ENCODE data around the gene C2orf78.

Gene C2orf78

GRCh38 chr2:73839653-73840411 is 55.8 kb downstream of the C2orf78 start:
- peak in 1 of 14 donors; percentile 34 for DNase-seq

GRCh38 chr2:73841912-73842738 is 58.1 kb downstream of the C2orf78 start:
- no peak for DNase-seq

GRCh38 chr2:73842739-73843019 is 58.7 kb downstream of the C2orf78 start:
- DNase-seq, result no peak

GRCh38 chr2:73844087-73844486 is 60.1 kb downstream of the C2orf78 start:
- no peak for DNase-seq

- DNase-seq, result no peak
These were observed 66.0 kb downstream of the C2orf78 start for GRCh38 chr2:73850009-73850408.

- no peak for DNase-seq
These were observed 67.3 kb downstream of the C2orf78 start for GRCh38 chr2:73851274-73851673.

DNA sequence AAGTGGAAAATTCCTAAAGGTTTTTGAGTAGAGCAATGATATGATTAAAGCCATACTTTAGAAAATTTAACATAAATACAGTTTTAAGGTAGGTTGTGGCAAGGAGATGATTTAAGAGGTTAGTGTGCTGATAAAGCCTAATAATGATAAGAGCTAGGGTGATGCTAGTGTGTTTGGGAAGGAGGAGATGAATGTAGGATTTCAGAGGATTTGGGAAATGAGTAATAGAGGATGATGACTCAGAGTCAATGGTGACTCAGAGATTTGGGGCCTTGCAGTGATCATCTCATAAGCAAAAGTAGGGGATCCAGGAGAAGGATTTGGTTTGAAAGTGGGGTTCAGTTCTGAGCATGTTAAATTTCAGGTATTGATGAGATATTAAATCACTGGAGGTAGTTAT is 68.0 kb downstream of the C2orf78 start:
- no peak for DNase-seq

DNA sequence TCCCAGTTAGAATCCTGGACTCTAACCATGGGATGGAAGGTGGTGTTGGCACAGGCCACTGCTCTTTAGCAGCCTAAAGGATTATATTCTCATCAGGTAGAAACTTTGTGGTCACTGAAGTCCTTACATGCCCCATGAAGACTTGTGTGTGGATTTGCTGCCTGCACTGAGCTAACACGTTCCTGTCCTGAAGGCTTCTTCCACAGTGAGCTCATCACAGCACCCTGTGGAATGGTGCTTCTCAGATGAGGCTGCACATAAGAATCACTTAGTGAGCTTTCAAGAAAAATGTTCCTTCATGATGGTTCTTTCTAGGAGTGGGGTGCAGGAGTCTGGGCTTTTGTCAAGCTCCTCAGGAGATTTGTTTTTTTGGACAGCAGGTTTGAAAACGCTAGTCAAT is 71.5 kb downstream of the C2orf78 start:
- no peak for DNase-seq

DNA sequence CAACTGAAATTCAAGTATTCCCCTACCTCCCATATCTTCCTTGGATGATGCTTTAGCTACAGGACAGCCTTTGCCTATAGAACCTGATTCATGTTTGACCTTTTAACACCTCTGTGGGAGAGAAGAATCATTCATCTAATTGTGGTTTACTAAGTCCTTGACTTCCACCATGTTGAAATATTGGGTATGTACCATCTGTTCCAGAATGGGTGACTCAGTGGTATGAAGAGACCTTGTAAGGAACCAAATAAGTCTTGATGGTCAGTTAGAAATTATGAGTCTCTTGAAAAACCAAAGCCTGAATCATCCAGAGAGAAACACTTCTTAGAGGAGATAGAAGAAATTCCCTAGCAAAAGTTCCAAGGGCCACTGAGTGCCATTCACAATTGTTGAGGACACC is 72.2 kb downstream of the C2orf78 start:
- DNase-seq, result no peak

DNA sequence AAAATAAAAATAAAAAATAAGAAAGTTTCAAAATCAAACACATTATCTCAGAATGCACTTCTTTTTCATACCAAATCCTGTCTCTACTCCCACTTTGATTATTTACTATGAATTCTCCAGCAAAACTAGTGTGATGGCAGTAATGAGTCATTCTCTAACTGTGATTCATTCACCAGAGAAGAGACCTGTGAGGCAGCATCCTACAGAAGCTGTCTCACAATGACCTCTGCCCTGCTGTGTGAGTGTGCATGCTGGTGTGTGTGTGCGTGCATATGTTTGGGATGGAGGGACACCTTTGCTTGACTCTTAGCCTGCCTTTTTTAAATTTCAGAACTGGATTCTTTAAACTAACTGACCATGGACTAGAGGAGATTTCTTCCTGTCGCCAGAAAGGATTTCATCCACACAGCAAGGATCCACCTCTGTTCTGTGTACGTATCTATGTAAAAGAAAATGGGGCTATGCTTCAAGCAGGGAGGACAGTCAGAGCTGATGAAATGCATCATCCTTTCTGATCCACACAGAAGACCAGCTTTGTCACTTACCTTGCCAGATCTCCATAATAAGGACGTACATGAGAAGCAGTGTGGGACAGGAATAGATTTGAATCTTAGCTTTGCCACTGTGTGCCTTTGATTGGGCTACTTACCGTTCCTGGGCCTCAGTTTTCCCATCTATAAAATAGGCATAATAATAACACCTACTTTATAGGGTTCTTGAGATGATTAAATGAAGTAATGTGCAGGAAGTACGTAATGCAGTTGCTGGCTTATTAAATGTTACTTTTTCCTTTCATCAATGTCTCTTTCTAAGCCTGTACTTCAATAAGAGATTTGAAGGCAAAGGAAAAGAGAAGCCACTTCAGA is 76.0 kb downstream of the C2orf78 start:
- DNase-seq, result no peak

- DNase-seq, result no peak
These were observed 79.0 kb downstream of the C2orf78 start for GRCh38 chr2:73862987-73863386.

Data from C1 segment of cervical spinal cord (tissue), 14 donors.